Lower lobe of right lung (tissue), 2 donors: ENCODE results near the gene EDIL3. TPM values are rescaled to one million over a fixed set of nuclear protein-coding genes. Genes with fewer than 3 reads are reported as not detected.

Source experiments
- ATAC-seq, 2 donors: fragments of 200-7000 bp; cut with Tn5 transposase; one replicate each; pipeline ENCODE4 v1.9.1; 2020 to 2022; ENCODE audit warnings: mild to moderate bottlenecking in 2 of 2, moderate library complexity in 2 of 2
- DNase-seq: peaks from one replicate; pipeline ENCODE4 v3.0.0-alpha.2; 2020
- H3K27ac ChIP-seq: fragments of 200-600 bp; one replicate; pipeline ENCODE4 v1.8.0; 2022
- H3K27me3 ChIP-seq: fragments of 200-600 bp; one replicate; pipeline ENCODE4 v1.8.0; 2022; ENCODE audit warnings: low read depth
- H3K36me3 ChIP-seq: fragments of 200-600 bp; one replicate; pipeline ENCODE4 v1.8.0; 2022; ENCODE audit warnings: mild to moderate bottlenecking
- H3K4me1 ChIP-seq: fragments of 200-600 bp; one replicate; pipeline ENCODE4 v1.8.0; 2022
- H3K4me3 ChIP-seq: fragments of 200-600 bp; one replicate; pipeline ENCODE4 v1.8.0; 2022; ENCODE audit warnings: mild to moderate bottlenecking
- H3K9me3 ChIP-seq: fragments of 200-600 bp; one replicate; pipeline ENCODE4 v1.8.0; 2022
- CTCF ChIP-seq: fragments of 200-600 bp; IDR thresholded peaks from one replicate; pipeline ENCODE4 v1.8.0; 2022; ENCODE audit warnings: antibody characterized with exemption, mild to moderate bottlenecking
- intact Hi-C: fragments of 100-400 bp; cut with DNase I; formaldehyde crosslinking; loops from one replicate; pipeline ENCODE4 v1.11.0; 2022
- total RNA-seq: library from RNA; stranded (reverse); fragmentation: NEBNext Ultra II Directional; extraction: Animal tissue kit (Norgen Biotek cat#: 25700); gene quantifications from one replicate; pipeline ENCODE4 v1.2.1, GENCODE V29; 2021
- donor health status: DM: no; HTN: yes; CAD: no; lungs with severe emphysema.

The EDIL3 gene
- total RNA-seq, 1 donor from 2014 or later = 17.0 TPM

DNA sequence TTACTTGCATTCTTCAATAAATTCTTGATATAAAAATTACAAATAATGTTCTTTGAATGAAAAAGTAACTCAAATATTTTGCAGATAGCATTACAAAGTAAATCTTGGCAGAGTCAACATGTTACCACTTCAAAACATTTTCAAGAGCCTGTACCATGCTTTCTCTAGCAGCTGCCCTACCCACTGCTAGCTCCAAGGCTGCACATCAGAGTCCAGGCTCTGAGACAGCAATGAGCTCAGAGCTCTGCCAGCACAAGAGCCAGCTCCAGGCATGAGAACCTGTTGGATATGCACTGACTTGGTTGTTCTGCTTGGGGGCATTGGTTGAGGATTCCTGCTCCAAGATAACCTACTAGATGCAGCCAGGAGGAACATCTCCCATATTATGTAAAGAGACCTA, 452.7 kb downstream of the EDIL3 start:
- DNase-seq (no peak), ATAC-seq (peak in 1 of 2 donors; percentile 39)
- H3K4me3 ChIP-seq = no peak overlapping the region
- intact Hi-C loops = no loop called here
- no peaks in the 10 kb centered on the region for H3K27me3 ChIP-seq
- H3K36me3 ChIP-seq = no peaks in the 10 kb centered on the region
- no peak for TF ChIP-seq CTCF
- no peaks in the 10 kb centered on the region for H3K4me1 ChIP-seq
- no peaks in the 10 kb centered on the region for H3K9me3 ChIP-seq
- H3K27ac ChIP-seq = no peak overlapping the region

GRCh38 chr5:83927140-83927733, 457.4 kb downstream of the EDIL3 start:
- no peaks in the 10 kb centered on the region for H3K27me3 ChIP-seq
- intact Hi-C loops = no loop called here
- ATAC-seq (peak; percentile 69 to 70), DNase-seq (peak; percentile 51)
- peaks cover 7% of the 10 kb centered on the region for H3K4me1 ChIP-seq
- H3K9me3 ChIP-seq = no peaks in the 10 kb centered on the region
- no peaks in the 10 kb centered on the region for H3K36me3 ChIP-seq
- H3K4me3 ChIP-seq = no peak overlapping the region
- peak; percentile 62 for TF ChIP-seq CTCF
- no peak overlapping the region for H3K27ac ChIP-seq

DNA sequence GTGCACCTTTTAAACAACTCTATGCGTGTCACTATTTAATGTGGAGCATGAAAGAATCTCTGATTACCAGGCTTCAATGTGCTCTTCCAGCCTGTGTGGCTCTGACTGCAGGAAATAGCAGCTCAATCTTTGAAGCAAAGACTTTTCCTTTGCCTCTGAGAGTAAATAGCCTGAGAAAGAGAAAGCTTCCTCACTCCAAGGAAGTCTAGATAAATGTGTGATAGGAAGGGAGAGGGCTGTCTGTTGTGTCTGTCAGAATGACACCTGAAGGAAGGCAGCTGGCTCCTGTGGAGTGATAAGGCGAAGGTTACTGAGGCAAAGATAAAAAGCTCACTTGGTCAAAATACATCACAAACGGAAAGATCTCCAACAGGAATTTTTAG, 458.7 kb downstream of the EDIL3 start:
- ATAC-seq (no peak), DNase-seq (no peak)
- Histone ChIP-seq H3K9me3 (no peaks in the 10 kb centered on the region), H3K4me3 (no peak overlapping the region), H3K27me3 (no peaks in the 10 kb centered on the region), H3K36me3 (no peaks in the 10 kb centered on the region), H3K27ac (no peak overlapping the region), H3K4me1 (peaks cover 7% of the 10 kb centered on the region)
- TF ChIP-seq CTCF = no peak
- intact Hi-C loops = no loop called here

DNA sequence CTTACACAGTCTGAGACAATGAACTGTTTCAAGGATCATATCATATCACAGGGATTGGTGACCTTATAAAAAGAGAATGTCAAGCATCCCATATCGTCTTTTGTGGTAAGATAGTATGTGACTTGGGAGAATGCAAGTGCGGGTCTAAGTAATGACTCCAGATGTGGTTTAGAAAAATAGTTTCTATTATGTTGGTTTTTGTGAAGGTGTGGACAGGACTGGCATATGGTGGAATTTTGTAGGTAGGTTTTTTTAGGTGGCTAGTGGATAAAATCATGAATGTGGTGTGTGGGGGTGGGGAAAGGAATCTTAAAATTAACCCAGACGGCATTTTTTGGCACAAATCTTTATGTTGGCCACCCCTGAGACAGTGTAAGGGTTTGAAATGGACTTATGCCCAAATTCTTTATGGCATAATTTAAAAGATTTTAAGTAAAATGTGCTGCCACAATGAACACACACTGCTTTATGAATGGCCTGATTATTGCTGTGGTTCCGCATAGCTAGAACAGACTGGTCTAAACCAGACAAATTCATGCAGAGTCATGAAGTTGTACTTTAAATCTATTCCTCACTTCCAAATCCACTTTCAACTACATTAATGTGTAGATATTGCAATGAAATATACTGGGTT, 459.2 kb downstream of the EDIL3 start:
- no peaks in the 10 kb centered on the region for H3K27me3 ChIP-seq
- DNase-seq (no peak), ATAC-seq (no peak)
- H3K4me3 ChIP-seq = no peak overlapping the region
- H3K4me1 ChIP-seq = peaks cover 7% of the 10 kb centered on the region
- TF ChIP-seq CTCF = no peak
- intact Hi-C loops = no loop called here
- no peak overlapping the region for H3K27ac ChIP-seq
- no peaks in the 10 kb centered on the region for H3K9me3 ChIP-seq
- no peaks in the 10 kb centered on the region for H3K36me3 ChIP-seq

GRCh38 chr5:83924891-83925290, 459.8 kb downstream of the EDIL3 start:
- DNase-seq = no peak
- Histone ChIP-seq H3K36me3 (no peaks in the 10 kb centered on the region), H3K4me3 (no peak overlapping the region), H3K27ac (no peak overlapping the region), H3K4me1 (peaks cover 7% of the 10 kb centered on the region), H3K27me3 (no peaks in the 10 kb centered on the region), H3K9me3 (no peaks in the 10 kb centered on the region)
- no peak for ATAC-seq
- TF ChIP-seq CTCF = no peak
- intact Hi-C loops = no loop called here
